GM23248 (cell line): ENCODE measurements around the gene SS18L1. TPM values are rescaled to one million over a fixed set of nuclear protein-coding genes. Genes with fewer than 3 reads are reported as not detected.

Experiments
- DNase-seq: peaks from one replicate; pipeline ENCODE4 v3.0.0-alpha.2; 2015
- H2AFZ ChIP-seq: fragments of 200-600 bp; sonication (generic); 2 replicates; pipeline ENCODE4 v1.6.1; 2016; ENCODE audit warnings: antibody characterized with exemption
- H3F3A ChIP-seq: fragments of 200-600 bp; sonication (generic); 2 replicates; pipeline ENCODE4 v1.6.1; 2016; ENCODE audit warnings: mild to moderate bottlenecking, antibody characterized with exemption, mixed run types; ENCODE audit not compliant: insufficient read depth
- H3K27ac ChIP-seq: fragments of 200-600 bp; sonication (generic); 2 replicates; pipeline ENCODE4 v1.5.1; 2016; ENCODE audit warnings: mild to moderate bottlenecking
- H3K27me3 ChIP-seq: fragments of 200-600 bp; sonication (generic); replicated peaks from 2 replicates; pipeline ENCODE4 v1.6.1; 2016; ENCODE audit warnings: mild to moderate bottlenecking; ENCODE audit not compliant: insufficient read depth
- H3K36me3 ChIP-seq: fragments of 200-600 bp; sonication (generic); 2 replicates; pipeline ENCODE4 v1.6.1; 2016; ENCODE audit warnings: low read depth, mild to moderate bottlenecking
- H3K4me1 ChIP-seq: fragments of 200-600 bp; sonication (generic); 2 replicates; pipeline ENCODE4 v1.6.1; 2016; ENCODE audit warnings: mild to moderate bottlenecking; ENCODE audit not compliant: insufficient read depth
- H3K4me2 ChIP-seq: fragments of 200-600 bp; sonication (generic); one replicate; pipeline ENCODE4 v1.6.1; 2016; ENCODE audit warnings: mild to moderate bottlenecking; ENCODE audit not compliant: unreplicated experiment
- H3K4me3 ChIP-seq: fragments of 200-600 bp; sonication (generic); 2 replicates; pipeline ENCODE4 v1.5.1; 2016; ENCODE audit warnings: mild to moderate bottlenecking
- H3K79me2 ChIP-seq: fragments of 200-600 bp; sonication (generic); 2 replicates; pipeline ENCODE4 v1.6.1; 2016; ENCODE audit warnings: mild to moderate bottlenecking; ENCODE audit not compliant: insufficient read depth
- H3K9ac ChIP-seq: fragments of 200-600 bp; sonication (generic); 2 replicates; pipeline ENCODE4 v1.6.1; 2016; ENCODE audit warnings: mild to moderate bottlenecking
- H3K9me2 ChIP-seq: fragments of 200-600 bp; sonication (generic); 2 replicates; pipeline ENCODE4 v1.6.1; 2016; ENCODE audit warnings: mixed run types, mild to moderate bottlenecking, moderate library complexity; ENCODE audit not compliant: insufficient read depth
- H3K9me3 ChIP-seq: fragments of 200-600 bp; sonication (generic); one replicate; pipeline ENCODE4 v1.6.1; 2017; ENCODE audit warnings: low read depth
- H4K20me1 ChIP-seq: fragments of 200-600 bp; sonication (generic); 2 replicates; pipeline ENCODE4 v1.6.0; 2016; ENCODE audit not compliant: insufficient read depth
- EZH2 ChIP-seq: fragments of 200-600 bp; sonication (generic); IDR thresholded peaks from 2 replicates; pipeline ENCODE4 v1.6.1; 2018; ENCODE audit warnings: antibody characterized with exemption, mild to moderate bottlenecking; ENCODE audit not compliant: insufficient read depth, poor library complexity, severe bottlenecking
- EZH2phosphoT487 ChIP-seq: fragments of 200-600 bp; sonication (generic); IDR thresholded peaks from 2 replicates; pipeline ENCODE4 v1.6.1; 2018; ENCODE audit warnings: antibody characterized with exemption, moderate library complexity, mild to moderate bottlenecking, low read depth; ENCODE audit not compliant: insufficient read depth
- WGBS, 2 experiments: methylation state at CpG; one replicate each; pipeline ENCODE4 v1.1.6; 2015 to 2017; ENCODE audit warnings: low lambda C conversion rate in 2 of 2, low coverage in 1 of 2; ENCODE audit errors: missing lambda C conversion rate in 2 of 2; 5-methylcytosine and 5-hydroxymethylcytosine counted together
- in situ Hi-C: fragments of 300-500 bp; cut with MboI; formaldehyde crosslinking; loops from 2 replicates; pipeline ENCODE4 v1.15.0; 2020
- polyA plus RNA-seq: library from polyadenylated mRNA; unstranded; fragments of >200 nt; fragmentation: Nextera tagmentation; extraction: Ambion mirVana; gene quantifications from 2 replicates; pipeline ENCODE4 v1.2.1, GENCODE V29; 2016
- total RNA-seq: library from RNA; depleted of rRNA; stranded (reverse); fragments of >200 nt; shearing (Covaris generic); gene quantifications from 2 replicates; pipeline ENCODE4 v1.2.3, GENCODE V29; 2014

SS18L1 gene
- total and polyA plus RNA-seq, 2 experiments from 2014 or later = 2.3 to 8.8 TPM

DNA sequence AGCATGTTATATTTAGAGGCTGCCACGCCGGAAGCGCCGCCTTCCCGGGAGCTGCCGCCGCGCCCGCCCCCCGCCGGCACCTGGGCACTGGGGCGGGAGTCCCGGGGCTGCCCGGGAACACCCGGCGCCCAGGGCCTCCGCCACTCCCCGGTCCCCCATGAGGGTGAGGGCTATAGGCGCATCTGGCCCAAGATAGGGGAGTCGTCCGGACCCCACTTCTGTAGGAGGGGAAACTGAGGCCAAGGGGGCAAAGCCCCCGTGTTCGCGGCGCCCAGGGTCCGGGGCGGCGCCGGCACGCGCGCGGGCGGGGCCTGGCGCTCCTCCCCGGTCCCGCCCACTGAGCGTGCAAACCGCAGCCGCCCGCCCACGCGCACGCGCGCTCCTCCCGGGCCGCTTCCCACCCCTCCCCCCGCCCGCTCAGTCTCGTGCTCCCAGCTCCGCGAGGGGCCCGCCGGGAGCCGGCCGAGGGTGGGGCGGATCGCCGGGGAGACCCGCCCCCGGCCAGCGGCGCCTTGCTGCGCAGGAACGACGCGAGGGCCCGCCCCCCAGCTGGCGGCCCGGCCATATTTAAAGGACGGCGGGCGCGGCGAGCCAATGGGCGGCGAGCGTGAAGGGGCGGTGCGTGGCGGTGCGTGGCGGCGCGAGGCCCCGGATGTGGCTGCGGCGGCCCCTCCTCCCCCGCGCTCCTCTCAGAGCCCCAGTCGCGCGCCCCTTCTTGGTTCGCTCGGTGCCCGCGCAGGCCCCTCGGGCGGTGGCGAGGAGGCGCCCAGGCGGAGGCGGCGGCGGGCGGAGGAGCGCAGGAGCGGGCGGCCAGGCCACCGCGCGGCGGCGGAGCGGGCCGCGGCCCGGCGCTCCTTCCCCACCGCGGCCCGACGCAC is 21.6 kb upstream of the SS18L1 start, which contains the start of gene LSM14B:
Gene LSM14B (plus strand): TSS at position 700 of the 878 bp plus-strand sequence. CDS start 192 bp downstream, outside the sequence.
- in situ Hi-C loops = no loop called here
- Histone ChIP-seq H3K9me2 (no peaks in the 10 kb centered on the region), H3K36me3 (peaks cover 20% of the 10 kb centered on the region; the same call in 1 of the 2 replicates)

DNA sequence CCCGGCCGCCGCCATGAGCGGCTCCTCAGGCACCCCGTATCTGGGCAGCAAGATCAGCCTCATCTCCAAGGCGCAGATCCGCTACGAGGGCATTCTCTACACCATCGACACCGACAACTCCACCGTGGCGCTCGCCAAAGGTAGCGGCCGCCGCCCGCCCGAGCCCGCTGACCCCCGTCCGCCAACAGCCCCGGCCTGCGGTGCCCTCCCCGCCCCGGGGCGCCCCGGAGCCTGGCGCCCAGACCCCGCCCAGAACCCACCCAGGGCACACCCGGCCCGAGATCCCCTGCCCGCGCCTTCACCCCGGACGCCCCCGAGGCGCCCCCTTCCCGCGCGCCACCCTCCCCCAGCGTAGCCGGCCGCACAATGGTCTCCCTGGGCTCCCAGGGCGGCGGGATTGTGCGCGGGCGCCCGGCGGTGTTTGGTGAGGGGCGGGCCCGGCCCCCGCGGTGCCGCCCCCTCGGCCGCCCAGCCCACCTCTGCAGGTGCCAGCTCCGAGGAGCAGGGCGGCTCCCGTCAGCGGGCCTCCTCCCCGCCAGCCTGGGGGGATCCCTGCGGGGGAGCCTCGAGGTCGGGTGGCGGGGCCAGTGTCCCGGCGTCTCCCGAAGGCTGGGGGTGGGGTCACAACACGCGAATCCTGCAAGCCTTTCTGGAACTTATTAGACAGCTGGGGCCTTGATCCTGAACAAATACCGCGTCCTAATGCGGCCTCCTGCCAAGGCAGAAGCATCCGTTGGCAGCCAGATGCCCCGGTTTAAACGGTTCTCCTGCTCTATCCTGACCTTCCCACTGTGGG is 20.7 kb upstream of the SS18L1 start:
- 1% methylated on average over 29 to 76 of the region's 77 CpGs for WGBS, 2 experiments
- peaks cover 12% of the 10 kb centered on the region; the same call in 1 of the 2 replicates for H4K20me1 ChIP-seq
- H3K27me3 ChIP-seq = peaks cover 4% of the 10 kb centered on the region; the same call in 1 of the 2 replicates
- H3K27ac ChIP-seq = peak overlapping the region; percentile 63
- H2AFZ ChIP-seq = peak overlapping the region; percentile 66; the same call in 1 of the 2 replicates
- peaks cover 21% of the 10 kb centered on the region; the same call in 1 of the 2 replicates for H3K36me3 ChIP-seq
- TF ChIP-seq EZH2 (no peak), EZH2phosphoT487 (no peak)
- no peaks in the 10 kb centered on the region for H3K9me3 ChIP-seq
- peaks cover 41% of the 10 kb centered on the region for H3K79me2 ChIP-seq
- in situ Hi-C loops = no loop called here
- DNase-seq = peak; percentile 69
- peak overlapping the region; percentile 82 for H3K9ac ChIP-seq
- H3K4me1 ChIP-seq = peaks cover 11% of the 10 kb centered on the region
- peak overlapping the region; percentile 80 for H3K4me3 ChIP-seq
- peak overlapping the region; percentile 81 for H3K4me2 ChIP-seq
- H3K9me2 ChIP-seq = no peaks in the 10 kb centered on the region
- 0 out of 2 replicates have a peak, but pooled peaks cover 7% of the 10 kb centered on the region for H3F3A ChIP-seq

More for the DNA sequence above, 21.6 kb upstream of the SS18L1 start, which contains the start of gene LSM14B:
- Histone ChIP-seq H2AFZ (peak within 1 kb of the TSS; percentile 92), H3K4me1 (peaks cover 11% of the 10 kb centered on the region), H3K79me2 (peaks cover 41% of the 10 kb centered on the region), H3K4me3 (peak within 1 kb of the TSS; percentile 94), H3K9me3 (no peaks in the 10 kb centered on the region), H3F3A (0 out of 2 replicates have a peak, but pooled peaks cover 7% of the 10 kb centered on the region), H4K20me1 (peaks cover 12% of the 10 kb centered on the region; the same call in 1 of the 2 replicates), H3K4me2 (peak within 1 kb of the TSS; percentile 86), H3K9ac (peak within 1 kb of the TSS; percentile 93), H3K27ac (peak within 1 kb of the TSS; percentile 98), H3K27me3 (peaks cover 13% of the 10 kb centered on the region)
- 1% methylated on average over 34 to 76 of the region's 124 CpGs for WGBS, 2 experiments
- DNase-seq = peak; percentile 99
- TF ChIP-seq EZH2 (no peak), EZH2phosphoT487 (no peak)

DNA sequence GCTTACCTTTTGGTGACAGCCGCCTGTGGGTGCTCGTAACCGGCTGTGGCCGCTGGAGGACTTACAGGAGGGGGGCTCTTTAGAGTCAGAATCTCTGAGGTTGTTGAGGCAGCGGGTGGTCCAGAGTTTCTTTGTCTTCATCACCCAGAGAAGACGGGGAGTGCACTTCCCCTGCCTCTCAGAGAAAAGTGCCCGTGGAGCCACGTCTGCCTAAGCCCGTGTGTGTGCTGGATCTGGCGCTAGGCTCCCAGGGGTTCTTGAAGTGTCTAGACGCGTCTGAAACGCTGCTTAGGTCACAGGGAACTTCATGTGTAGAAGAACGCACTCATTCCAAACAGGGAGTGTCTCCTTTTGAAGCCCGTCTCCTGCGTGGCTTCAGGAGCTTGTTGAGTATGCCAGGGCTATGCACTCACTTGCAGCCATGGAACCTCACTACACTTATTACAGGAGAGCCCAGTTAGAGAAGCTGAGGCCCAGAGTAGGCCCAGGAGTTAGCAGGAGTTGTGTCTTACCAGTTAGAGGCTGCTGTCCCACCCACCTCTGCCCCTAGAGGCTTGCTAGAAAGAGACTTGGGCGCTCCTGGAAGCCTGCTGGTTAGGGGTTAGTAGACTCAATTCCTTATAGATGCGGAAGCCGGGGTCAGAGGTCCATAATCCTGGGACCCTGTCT is 20.0 kb upstream of the SS18L1 start:
- WGBS, 2 experiments = 16 to 22% methylated on average over 15 to 19 of the region's 19 CpGs
- H2AFZ ChIP-seq = peak overlapping the region; percentile 1; the same call in 1 of the 2 replicates

More for the DNA sequence above, 20.0 kb upstream of the SS18L1 start:
- peaks cover 25% of the 10 kb centered on the region; the same call in 1 of the 2 replicates for H3K36me3 ChIP-seq
- H3K9me3 ChIP-seq = no peaks in the 10 kb centered on the region
- DNase-seq = peak; percentile 81
- H3K9me2 ChIP-seq = no peaks in the 10 kb centered on the region
- peaks cover 12% of the 10 kb centered on the region; the same call in 1 of the 2 replicates for H4K20me1 ChIP-seq
- no peaks in the 10 kb centered on the region for H3K27me3 ChIP-seq
- peaks cover 11% of the 10 kb centered on the region for H3K4me1 ChIP-seq
- 0 out of 2 replicates have a peak, but pooled peaks cover 7% of the 10 kb centered on the region for H3F3A ChIP-seq
- peak overlapping the region; percentile 82 for H3K9ac ChIP-seq
- peak overlapping the region; percentile 81 for H3K4me2 ChIP-seq
- in situ Hi-C loops = no loop called here
- H3K79me2 ChIP-seq = peaks cover 41% of the 10 kb centered on the region
- H3K27ac ChIP-seq = peak overlapping the region; percentile 63
- no peak for TF ChIP-seq EZH2
- no peak for TF ChIP-seq EZH2phosphoT487
- H3K4me3 ChIP-seq = peak overlapping the region; percentile 80
